Psoas muscle (tissue), 8 donors: ENCODE results near the gene BAHCC1. TPM values are rescaled to one million over a fixed set of nuclear protein-coding genes. Genes with fewer than 3 reads are reported as not detected.

Source experiments
- ATAC-seq, 4 donors: fragments of 200-7000 bp; cut with Tn5 transposase; one replicate each; pipeline ENCODE4 v1.9.1; 2020; ENCODE audit warnings: moderate library complexity in 3 of 4, mild to moderate bottlenecking in 2 of 4
- DNase-seq, 2 donors: peaks; one replicate each; pipeline ENCODE4 v3.0.0-alpha.2; 2020
- H3K27ac ChIP-seq: fragments of 200-600 bp; one replicate; pipeline ENCODE4 v1.8.0; 2022
- H3K27me3 ChIP-seq, 3 donors: fragments of 200-600 bp in 1 of 3; one replicate each; pipeline versions ENCODE4 v1.6.1 to v1.8.0; 2013 to 2022; ENCODE audit warnings: low read length in 2 of 3, mild to moderate bottlenecking in 2 of 3, moderate library complexity in 1 of 3; ENCODE audit not compliant: insufficient read depth in 3 of 3
- H3K36me3 ChIP-seq, 2 donors: fragments of 200-600 bp in 1 of 2; one replicate each; pipeline versions ENCODE4 v1.6.1 to v1.8.0; 2013 to 2022; ENCODE audit warnings: low read depth in 1 of 2, mild to moderate bottlenecking in 1 of 2, moderate library complexity in 1 of 2; ENCODE audit not compliant: insufficient read depth in 1 of 2
- H3K4me1 ChIP-seq: fragments of 200-600 bp; one replicate; pipeline ENCODE4 v1.8.0; 2022
- H3K4me3 ChIP-seq: fragments of 200-600 bp; one replicate; pipeline ENCODE4 v1.8.0; 2022; ENCODE audit warnings: mild to moderate bottlenecking
- H3K9me3 ChIP-seq: fragments of 200-600 bp; one replicate; pipeline ENCODE4 v1.8.0; 2022
- WGBS, 3 donors: extraction: QIAGEN DNeasy Blood & Tissue Kit; methylation state at CpG; one replicate each; pipeline versions ENCODE4 v1.1.6 to v1.1.7; 2013; 5-methylcytosine and 5-hydroxymethylcytosine counted together
- intact Hi-C, 2 donors: fragments of 100-400 bp; cut with DNase I; formaldehyde crosslinking; loops; one replicate each; pipeline versions ENCODE4 v1.11.0 to v1.14.2; 2022
- polyA plus RNA-seq, 3 donors: library from polyadenylated mRNA; stranded (reverse); fragments of 200-250 nt; gene quantifications; one replicate each; pipeline ENCODE4 v1.2.3, GENCODE V29; 2013
- total RNA-seq, 4 donors: library from RNA; stranded (reverse); fragmentation: NEBNext Ultra II Directional in 2 of 4; extraction: Animal tissue kit (Norgen Biotek cat#: 25700) in 2 of 4; gene quantifications; one replicate each; pipeline versions ENCODE4 v1.2.1 to v1.2.4, GENCODE V29; 2021 to 2023
- TF ChIP-seq, protein P1 (sequence below): fragments of 200-600 bp; IDR thresholded peaks from one replicate; pipeline ENCODE4 v1.8.0; 2022; ENCODE audit warnings: antibody characterized with exemption
- donor health status: healthy with polysubstance abuse.
- donor health status: DM: no; HTN: no; CAD: no; lungs with moderate emphysema.
- donor health status: Bipolar disorder and iron deficiency.
- donor health status: healthy.
- donor health status: DM: yes; HTN: yes; CAD: no.
- donor health status: DM: no; HTN: no; CAD: no.
- donor health status: DM: no; HTN: no; CAD: no.
- donor health status: DM: yes; HTN: yes; CAD: no.

Gene BAHCC1
- total and polyA plus RNA-seq, 7 donors: 2.8 to 10.7 (median 6.6) TPM

- WGBS, 3 donors: 88 to 92% (median 90%) methylated on average over 29 to 32 of the region's 32 CpGs
- Histone ChIP-seq H3K36me3 (no peaks in the 10 kb centered on the region), H3K27me3 (no peaks in the 10 kb centered on the region), H3K9me3 (no peaks in the 10 kb centered on the region), H3K4me1 (no peaks in the 10 kb centered on the region), H3K4me3 (no peak overlapping the region), H3K27ac (no peak overlapping the region)
- ATAC-seq (no peak), DNase-seq (no peak)
- intact Hi-C loops: no loop called here
- TF ChIP-seq, protein P1, sequence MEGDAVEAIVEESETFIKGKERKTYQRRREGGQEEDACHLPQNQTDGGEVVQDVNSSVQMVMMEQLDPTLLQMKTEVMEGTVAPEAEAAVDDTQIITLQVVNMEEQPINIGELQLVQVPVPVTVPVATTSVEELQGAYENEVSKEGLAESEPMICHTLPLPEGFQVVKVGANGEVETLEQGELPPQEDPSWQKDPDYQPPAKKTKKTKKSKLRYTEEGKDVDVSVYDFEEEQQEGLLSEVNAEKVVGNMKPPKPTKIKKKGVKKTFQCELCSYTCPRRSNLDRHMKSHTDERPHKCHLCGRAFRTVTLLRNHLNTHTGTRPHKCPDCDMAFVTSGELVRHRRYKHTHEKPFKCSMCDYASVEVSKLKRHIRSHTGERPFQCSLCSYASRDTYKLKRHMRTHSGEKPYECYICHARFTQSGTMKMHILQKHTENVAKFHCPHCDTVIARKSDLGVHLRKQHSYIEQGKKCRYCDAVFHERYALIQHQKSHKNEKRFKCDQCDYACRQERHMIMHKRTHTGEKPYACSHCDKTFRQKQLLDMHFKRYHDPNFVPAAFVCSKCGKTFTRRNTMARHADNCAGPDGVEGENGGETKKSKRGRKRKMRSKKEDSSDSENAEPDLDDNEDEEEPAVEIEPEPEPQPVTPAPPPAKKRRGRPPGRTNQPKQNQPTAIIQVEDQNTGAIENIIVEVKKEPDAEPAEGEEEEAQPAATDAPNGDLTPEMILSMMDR: no peak
Measured at GRCh38 chr17:81368161-81369022, 26.9 kb upstream of the BAHCC1 start.

DNA sequence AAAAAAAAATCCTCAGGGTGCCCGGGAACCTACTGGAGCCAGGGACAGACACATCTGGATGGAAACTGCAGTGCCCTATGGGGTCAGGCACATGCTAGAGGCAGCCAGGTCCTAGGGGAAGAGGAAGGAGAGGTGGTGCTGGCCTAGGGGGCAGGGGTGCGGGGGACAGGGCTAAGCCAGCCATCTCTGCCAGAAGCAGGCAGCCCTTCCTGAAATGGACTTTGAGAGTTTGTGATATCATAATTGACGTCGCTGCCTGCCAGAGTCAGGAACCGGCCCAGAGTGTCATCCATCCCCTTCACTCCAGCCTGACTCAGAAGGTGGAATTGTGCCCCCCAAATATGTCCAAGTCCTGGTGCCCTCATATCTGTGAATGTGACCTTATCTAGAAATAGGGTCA is 25.0 kb upstream of the BAHCC1 start:
- intact Hi-C loops: no loop called here
- TF ChIP-seq, protein P1: no peak
- 81 to 89% (median 86%) methylated on average over 5 of the region's 5 CpGs for WGBS, 3 donors

DNA sequence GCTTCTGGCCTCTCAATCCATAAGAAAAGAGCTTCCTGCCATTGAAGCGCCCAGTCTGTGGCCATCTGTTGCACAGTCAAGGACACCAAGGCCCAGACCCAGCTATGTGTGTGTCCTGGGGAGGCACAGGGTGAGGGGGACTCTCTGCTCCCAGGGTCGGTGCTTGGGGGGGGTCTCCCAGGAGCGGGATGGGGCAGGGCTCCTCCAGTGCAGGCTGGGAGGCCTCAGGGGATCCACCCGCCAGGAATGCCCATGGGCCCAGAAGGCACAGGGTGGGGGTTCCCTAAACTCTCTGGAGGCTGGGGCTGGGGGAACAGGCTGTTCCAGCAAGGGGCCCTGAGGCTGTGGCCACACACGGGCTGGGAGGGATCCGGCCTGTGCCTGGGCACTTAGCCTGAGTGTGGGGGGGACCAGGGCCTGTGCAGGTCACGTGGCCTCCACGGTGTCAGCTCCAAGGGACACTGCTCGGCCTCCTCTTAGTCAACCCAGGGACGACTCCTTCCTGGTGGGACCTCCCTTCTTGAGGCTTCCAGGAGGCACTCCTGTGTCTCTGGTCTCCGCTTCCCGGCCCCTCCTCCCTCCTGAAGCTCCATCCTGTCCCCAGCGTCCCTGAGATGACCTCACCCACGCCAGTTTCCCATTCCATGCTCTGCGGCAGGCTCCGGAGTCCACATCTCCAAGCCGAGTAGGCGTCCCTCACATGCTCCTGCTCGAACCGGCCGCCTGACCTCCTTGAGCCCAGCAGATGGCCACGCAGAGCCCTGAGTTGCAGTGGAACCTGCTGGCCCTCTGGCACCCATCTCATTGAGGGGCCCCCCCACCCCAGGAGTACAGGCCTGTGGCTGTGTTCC is 23.1 kb upstream of the BAHCC1 start:
- H3K4me1 ChIP-seq: no peaks in the 10 kb centered on the region
- no peaks in the 10 kb centered on the region for H3K27me3 ChIP-seq
- TF ChIP-seq, protein P1: peak; percentile 20
- H3K36me3 ChIP-seq: no peaks in the 10 kb centered on the region
- intact Hi-C loops: no loop called here
- WGBS, 3 donors: 56 to 65% (median 57%) methylated on average over 21 to 22 of the region's 22 CpGs
- H3K4me3 ChIP-seq: no peak overlapping the region
- peak overlapping the region; percentile 30 for H3K27ac ChIP-seq
- H3K9me3 ChIP-seq: no peaks in the 10 kb centered on the region
- peak; percentile 52 to 80 (median 72) for ATAC-seq
- DNase-seq: peak; percentile 76 to 88

More for the DNA sequence above, 25.0 kb upstream of the BAHCC1 start:
- Histone ChIP-seq H3K36me3 (no peaks in the 10 kb centered on the region), H3K27ac (no peak overlapping the region), H3K4me1 (no peaks in the 10 kb centered on the region), H3K27me3 (no peaks in the 10 kb centered on the region), H3K4me3 (no peak overlapping the region), H3K9me3 (no peaks in the 10 kb centered on the region)
- ATAC-seq (no peak), DNase-seq (no peak)

GRCh38 chr17:81373536-81374160 is 21.6 kb upstream of the BAHCC1 start:
- H3K27ac ChIP-seq: no peak overlapping the region
- H3K36me3 ChIP-seq: no peaks in the 10 kb centered on the region
- H3K4me1 ChIP-seq: no peaks in the 10 kb centered on the region
- H3K4me3 ChIP-seq: no peak overlapping the region
- TF ChIP-seq, protein P1: no peak
- intact Hi-C loops: no loop called here
- DNase-seq (no peak), ATAC-seq (no peak)
- no peaks in the 10 kb centered on the region for H3K9me3 ChIP-seq
- 90 to 91% (median 91%) methylated on average over 24 of the region's 24 CpGs for WGBS, 3 donors
- H3K27me3 ChIP-seq: no peaks in the 10 kb centered on the region
